ENCODE measurements around the gene ANK2. TPM values are rescaled to one million over a fixed set of nuclear protein-coding genes. Genes with fewer than 3 reads are reported as not detected.

ANK2 gene
- total RNA-seq, 1 experiment from 2014 or later: 5.5 TPM

GRCh38 chr4:113390850-113391249 is 341.4 kb downstream of the ANK2 start:
- DNase-seq (ENCODE audit: low read depth, low spot score) (no peak), ATAC-seq (no peak)
- ChIA-PET CTCF (no interaction called here), POLR2A (no interaction called here)
- BruUV-seq (replicated peaks): no TSS peak
- H3K4me3 ChIP-seq (ENCODE audit: low read depth in 2 of 2, low read length in 2 of 2): no peak overlapping the region
- intact Hi-C loops (cut with micrococcal nuclease; ENCODE audit: unreplicated experiment): loop anchor here (10.0 kb wide), 1 partner anchor 504 kb away; no protein-coding TSS in a partner anchor
- peaks cover 3% of the 10 kb centered on the region; the same call in 1 of the 2 replicates for H3K4me1 ChIP-seq (ENCODE audit: control insufficient read depth, insufficient read depth, low read length)
- H3K36me3 ChIP-seq (ENCODE audit: control insufficient read depth, insufficient read depth, low read length): no peaks in the 10 kb centered on the region
- H3K27me3 ChIP-seq (ENCODE audit: control insufficient read depth, insufficient read depth, low read length): no peaks in the 10 kb centered on the region
- H3K9me3 ChIP-seq (ENCODE audit: control insufficient read depth, insufficient read depth, low read depth, low read length): no peaks in the 10 kb centered on the region
- in situ Hi-C loops (cut with HindIII; ENCODE audit: low pct_unique_long_range_greater_than_20kb, low sequenced_read_pairs): no loop called here
- H3K27ac ChIP-seq (ENCODE audit: low read length): no peak overlapping the region
- no peak for TF ChIP-seq TCF7L2 (IDR thresholded peaks at IDR 0.05; ENCODE audit: low read depth, low read length)
- no peak for TF ChIP-seq CTCF (IDR thresholded peaks at IDR 0.05)
- no peak for TF ChIP-seq POLR2AphosphoS5 (IDR thresholded peaks at IDR 0.05; ENCODE audit: low read depth, low read length)
- TF ChIP-seq, protein P1, sequence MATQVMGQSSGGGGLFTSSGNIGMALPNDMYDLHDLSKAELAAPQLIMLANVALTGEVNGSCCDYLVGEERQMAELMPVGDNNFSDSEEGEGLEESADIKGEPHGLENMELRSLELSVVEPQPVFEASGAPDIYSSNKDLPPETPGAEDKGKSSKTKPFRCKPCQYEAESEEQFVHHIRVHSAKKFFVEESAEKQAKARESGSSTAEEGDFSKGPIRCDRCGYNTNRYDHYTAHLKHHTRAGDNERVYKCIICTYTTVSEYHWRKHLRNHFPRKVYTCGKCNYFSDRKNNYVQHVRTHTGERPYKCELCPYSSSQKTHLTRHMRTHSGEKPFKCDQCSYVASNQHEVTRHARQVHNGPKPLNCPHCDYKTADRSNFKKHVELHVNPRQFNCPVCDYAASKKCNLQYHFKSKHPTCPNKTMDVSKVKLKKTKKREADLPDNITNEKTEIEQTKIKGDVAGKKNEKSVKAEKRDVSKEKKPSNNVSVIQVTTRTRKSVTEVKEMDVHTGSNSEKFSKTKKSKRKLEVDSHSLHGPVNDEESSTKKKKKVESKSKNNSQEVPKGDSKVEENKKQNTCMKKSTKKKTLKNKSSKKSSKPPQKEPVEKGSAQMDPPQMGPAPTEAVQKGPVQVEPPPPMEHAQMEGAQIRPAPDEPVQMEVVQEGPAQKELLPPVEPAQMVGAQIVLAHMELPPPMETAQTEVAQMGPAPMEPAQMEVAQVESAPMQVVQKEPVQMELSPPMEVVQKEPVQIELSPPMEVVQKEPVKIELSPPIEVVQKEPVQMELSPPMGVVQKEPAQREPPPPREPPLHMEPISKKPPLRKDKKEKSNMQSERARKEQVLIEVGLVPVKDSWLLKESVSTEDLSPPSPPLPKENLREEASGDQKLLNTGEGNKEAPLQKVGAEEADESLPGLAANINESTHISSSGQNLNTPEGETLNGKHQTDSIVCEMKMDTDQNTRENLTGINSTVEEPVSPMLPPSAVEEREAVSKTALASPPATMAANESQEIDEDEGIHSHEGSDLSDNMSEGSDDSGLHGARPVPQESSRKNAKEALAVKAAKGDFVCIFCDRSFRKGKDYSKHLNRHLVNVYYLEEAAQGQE (IDR thresholded peaks at IDR 0.05; ENCODE audit: insufficient read depth in 1 of 2, low read depth in 2 of 2, low read length in 1 of 2): no peak
- TF ChIP-seq SIN3A (IDR thresholded peaks at IDR 0.05; ENCODE audit: borderline replicate concordance, insufficient read depth, low read depth, low read length): no peak

GRCh38 chr4:113394108-113394729 is 344.8 kb downstream of the ANK2 start:
- in situ Hi-C loops (cut with HindIII; ENCODE audit: low pct_unique_long_range_greater_than_20kb, low sequenced_read_pairs): no loop called here
- TF ChIP-seq CTCF (IDR thresholded peaks at IDR 0.05): no peak
- TF ChIP-seq TCF7L2 (IDR thresholded peaks at IDR 0.05; ENCODE audit: low read depth, low read length): no peak
- TF ChIP-seq, protein P1 (IDR thresholded peaks at IDR 0.05; ENCODE audit: insufficient read depth in 1 of 2, low read depth in 2 of 2, low read length in 1 of 2): no peak
- TF ChIP-seq POLR2AphosphoS5 (IDR thresholded peaks at IDR 0.05; ENCODE audit: low read depth, low read length): no peak
- no peak for TF ChIP-seq SIN3A (IDR thresholded peaks at IDR 0.05; ENCODE audit: borderline replicate concordance, insufficient read depth, low read depth, low read length)
- DNase-seq (ENCODE audit: low read depth, low spot score) (no peak), ATAC-seq (no peak; the same call in 1 of the 2 replicates)
- CTCF ChIA-PET: interaction anchor here (0.6 to 1.6 kb wide), 3 partner anchors 51 to 994 kb away, joined by 3 to 5 read pairs (median 4); no protein-coding TSS in a partner anchor
- BruUV-seq (replicated peaks): no TSS peak
- H3K9me3 ChIP-seq (ENCODE audit: control insufficient read depth, insufficient read depth, low read depth, low read length): no peaks in the 10 kb centered on the region
- intact Hi-C loops (cut with micrococcal nuclease; ENCODE audit: unreplicated experiment): loop anchor here (2.0 to 10.0 kb wide), 2 partner anchors 501 to 991 kb away; no protein-coding TSS in a partner anchor
- POLR2A ChIA-PET: no interaction called here
- H3K4me3 ChIP-seq (ENCODE audit: low read depth in 2 of 2, low read length in 2 of 2): no peak overlapping the region
- H3K36me3 ChIP-seq (ENCODE audit: control insufficient read depth, insufficient read depth, low read length): no peaks in the 10 kb centered on the region
- H3K27me3 ChIP-seq (ENCODE audit: control insufficient read depth, insufficient read depth, low read length): no peaks in the 10 kb centered on the region
- peaks cover 3% of the 10 kb centered on the region; the same call in 1 of the 2 replicates for H3K4me1 ChIP-seq (ENCODE audit: control insufficient read depth, insufficient read depth, low read length)
- H3K27ac ChIP-seq (ENCODE audit: low read length): no peak overlapping the region

All from Panc1 (cell line).